ENCODE data around the gene MAP2K5. TPM values are rescaled to one million over a fixed set of nuclear protein-coding genes. Genes with fewer than 3 reads are reported as not detected.

MAP2K5 gene
- total RNA-seq, 4 donors from 2014 or later, result 7.7 to 15.1 (median 12.0) TPM

DNA sequence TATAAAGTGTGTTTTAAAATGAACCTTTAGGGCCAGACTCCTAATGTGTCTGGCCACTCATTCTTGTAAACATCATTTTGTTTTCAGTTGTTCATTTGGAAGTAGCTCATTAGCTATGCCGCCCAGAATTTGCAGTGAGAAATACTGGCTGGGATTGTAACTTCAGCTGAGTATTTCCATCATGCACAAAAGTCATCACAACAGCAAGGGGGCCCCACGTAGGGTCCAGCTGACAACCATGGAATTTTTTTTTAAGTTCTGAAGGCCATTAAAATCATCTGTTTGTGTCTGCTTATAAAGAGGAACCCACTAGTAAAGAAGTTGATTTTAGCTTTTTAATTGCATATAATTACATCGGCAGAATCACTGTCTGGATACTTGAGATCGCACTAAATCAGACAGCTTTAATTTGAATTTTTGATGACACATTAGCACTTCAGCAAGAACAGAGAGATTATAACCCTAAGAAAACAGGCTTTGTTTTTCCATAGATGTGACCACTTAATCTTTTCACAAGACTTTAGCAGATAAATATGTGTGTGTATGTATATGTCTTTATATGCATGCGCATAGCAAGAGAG lies 236.6 kb downstream of the MAP2K5 start:
- ATAC-seq, result no peak
- H3K9me3 ChIP-seq, result no peaks in the 10 kb centered on the region
- no peak overlapping the region for H3K4me3 ChIP-seq
- no peak for TF ChIP-seq POLR2A (IDR thresholded peaks at IDR 0.05)
- TF ChIP-seq EP300 (IDR thresholded peaks at IDR 0.05), result no peak
- TF ChIP-seq, protein P1, sequence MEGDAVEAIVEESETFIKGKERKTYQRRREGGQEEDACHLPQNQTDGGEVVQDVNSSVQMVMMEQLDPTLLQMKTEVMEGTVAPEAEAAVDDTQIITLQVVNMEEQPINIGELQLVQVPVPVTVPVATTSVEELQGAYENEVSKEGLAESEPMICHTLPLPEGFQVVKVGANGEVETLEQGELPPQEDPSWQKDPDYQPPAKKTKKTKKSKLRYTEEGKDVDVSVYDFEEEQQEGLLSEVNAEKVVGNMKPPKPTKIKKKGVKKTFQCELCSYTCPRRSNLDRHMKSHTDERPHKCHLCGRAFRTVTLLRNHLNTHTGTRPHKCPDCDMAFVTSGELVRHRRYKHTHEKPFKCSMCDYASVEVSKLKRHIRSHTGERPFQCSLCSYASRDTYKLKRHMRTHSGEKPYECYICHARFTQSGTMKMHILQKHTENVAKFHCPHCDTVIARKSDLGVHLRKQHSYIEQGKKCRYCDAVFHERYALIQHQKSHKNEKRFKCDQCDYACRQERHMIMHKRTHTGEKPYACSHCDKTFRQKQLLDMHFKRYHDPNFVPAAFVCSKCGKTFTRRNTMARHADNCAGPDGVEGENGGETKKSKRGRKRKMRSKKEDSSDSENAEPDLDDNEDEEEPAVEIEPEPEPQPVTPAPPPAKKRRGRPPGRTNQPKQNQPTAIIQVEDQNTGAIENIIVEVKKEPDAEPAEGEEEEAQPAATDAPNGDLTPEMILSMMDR (IDR thresholded peaks at IDR 0.05), result no peak
- TF ChIP-seq POLR2AphosphoS5 (IDR thresholded peaks at IDR 0.05), result no peak
- H3K4me1 ChIP-seq, result no peaks in the 10 kb centered on the region
- WGBS, 2 donors (ENCODE audit: low coverage in 1 of 2), result 83 to 88% methylated on average over 4 to 5 of the region's 5 CpGs
- no peak overlapping the region for H3K27ac ChIP-seq
- peaks cover 0 to 30% of the 10 kb centered on the region in 2 donors for H3K36me3 ChIP-seq
- H3K27me3 ChIP-seq, result no peaks in the 10 kb centered on the region

- WGBS, 2 donors (ENCODE audit: low coverage in 1 of 2), result 90 to 93% methylated on average over 3 to 4 of the region's 6 CpGs
- Histone ChIP-seq H3K9me3 (no peaks in the 10 kb centered on the region), H3K27me3 (no peaks in the 10 kb centered on the region), H3K4me3 (no peak overlapping the region), H3K27ac (no peak overlapping the region), H3K36me3 (peaks cover 0 to 30% of the 10 kb centered on the region in 2 donors), H3K4me1 (no peaks in the 10 kb centered on the region)
- no peak for ATAC-seq
- TF ChIP-seq POLR2A (IDR thresholded peaks at IDR 0.05) (no peak), EP300 (IDR thresholded peaks at IDR 0.05) (no peak), POLR2AphosphoS5 (IDR thresholded peaks at IDR 0.05) (no peak)
- TF ChIP-seq, protein P1 (IDR thresholded peaks at IDR 0.05), result no peak
These were observed 237.1 kb downstream of the MAP2K5 start for GRCh38 chr15:67779549-67780111.

- TF ChIP-seq, protein P1 (IDR thresholded peaks at IDR 0.05), result no peak
- TF ChIP-seq POLR2AphosphoS5 (IDR thresholded peaks at IDR 0.05) (no peak), POLR2A (IDR thresholded peaks at IDR 0.05) (no peak)
- ATAC-seq, result no peak
- H3K27ac ChIP-seq, result no peak overlapping the region
- no peak overlapping the region for H3K4me3 ChIP-seq
- 93 to 94% methylated on average over 3 of the region's 3 CpGs for WGBS, 2 donors (ENCODE audit: low coverage in 1 of 2)
- H3K9me3 ChIP-seq, result no peaks in the 10 kb centered on the region
- no peaks in the 10 kb centered on the region for H3K27me3 ChIP-seq
- H3K4me1 ChIP-seq, result no peaks in the 10 kb centered on the region
- H3K36me3 ChIP-seq, result peaks cover 0 to 29% of the 10 kb centered on the region in 2 donors
These were observed 238.6 kb downstream of the MAP2K5 start for GRCh38 chr15:67781061-67781460.

- Histone ChIP-seq H3K36me3 (peaks cover 0 to 31% of the 10 kb centered on the region in 2 donors), H3K27ac (no peak overlapping the region), H3K4me3 (no peak overlapping the region), H3K9me3 (no peaks in the 10 kb centered on the region), H3K27me3 (no peaks in the 10 kb centered on the region), H3K4me1 (no peaks in the 10 kb centered on the region)
- ATAC-seq, result no peak
- WGBS, 2 donors (ENCODE audit: low coverage in 1 of 2), result 61 to 84% methylated on average over 6 to 10 of the region's 10 CpGs
- TF ChIP-seq POLR2AphosphoS5 (IDR thresholded peaks at IDR 0.05) (no peak), EP300 (IDR thresholded peaks at IDR 0.05) (no peak), POLR2A (IDR thresholded peaks at IDR 0.05) (no peak)
- TF ChIP-seq, protein P1 (IDR thresholded peaks at IDR 0.05), result no peak
These were observed 239.6 kb downstream of the MAP2K5 start for GRCh38 chr15:67781907-67782690.
